Mesothelial cell of epicardium (in vitro differentiated cells): ENCODE measurements around the gene GSTK1. TPM values are rescaled to one million over a fixed set of nuclear protein-coding genes. Genes with fewer than 3 reads are reported as not detected.

Experiments used
- DNase-seq, 2 experiments: peaks; one replicate each; pipeline ENCODE4 v3.0.0; 2021; ENCODE audit warnings: low spot score in 2 of 2; ENCODE audit not compliant: unreplicated experiment in 2 of 2
- H3K27ac Mint-ChIP-seq: 2 replicates; pipeline ENCODE4 v1.8.0; 2021; ENCODE audit warnings: mixed read lengths
- H3K27me3 Mint-ChIP-seq: 2 replicates; pipeline ENCODE4 v1.8.0; 2021; ENCODE audit warnings: low read depth, mixed read lengths
- H3K36me3 Mint-ChIP-seq: 2 replicates; pipeline ENCODE4 v1.8.0; 2021; ENCODE audit warnings: mixed read lengths
- H3K4me1 Mint-ChIP-seq: 2 replicates; pipeline ENCODE4 v1.8.0; 2021; ENCODE audit warnings: mixed read lengths
- H3K4me3 Mint-ChIP-seq: 2 replicates; pipeline ENCODE4 v1.8.0; 2021; ENCODE audit warnings: mild to moderate bottlenecking, moderate library complexity, mixed read lengths
- H3K9me3 Mint-ChIP-seq: 2 replicates; pipeline ENCODE4 v1.8.0; 2021; ENCODE audit warnings: mixed read lengths
- total RNA-seq: library from RNA; stranded (reverse); gene quantifications from 3 replicates; pipeline ENCODE4 v1.2.1, GENCODE V29; 2021
- TF ChIP-seq, protein P1 (sequence below): fragments of 200-600 bp; sonication (generic); IDR thresholded peaks from one replicate; pipeline ENCODE4 v1.5.0; 2021; ENCODE audit warnings: antibody characterized with exemption; ENCODE audit not compliant: unreplicated experiment

The GSTK1 gene
- total RNA-seq, 1 donor from 2014 or later: 86.7 TPM

DNA sequence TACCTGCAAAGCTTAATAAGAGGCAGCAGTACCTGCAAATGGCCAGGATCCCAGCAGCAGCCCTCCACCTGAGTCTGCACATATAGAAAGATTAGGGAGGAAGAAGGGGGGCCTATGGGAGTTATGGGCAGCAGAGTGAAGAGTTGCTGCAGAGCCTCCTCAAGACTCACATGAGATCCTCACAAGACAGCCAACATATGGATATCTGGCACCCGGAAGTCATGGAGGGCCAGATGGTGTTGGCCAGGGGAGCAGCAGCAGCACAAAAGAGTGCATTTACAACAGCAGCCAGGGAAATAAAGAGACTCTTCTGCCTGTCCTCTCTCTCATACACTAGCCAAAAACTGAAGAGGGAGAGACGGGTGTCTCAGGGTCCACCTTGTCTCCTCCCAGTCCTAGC, 45.4 kb upstream of the GSTK1 start:
- H3K4me3 Mint-ChIP-seq: no peak overlapping the region
- DNase-seq: no peak
- H3K4me1 Mint-ChIP-seq: no peaks in the 10 kb centered on the region
- H3K36me3 Mint-ChIP-seq: no peaks in the 10 kb centered on the region
- H3K27me3 Mint-ChIP-seq: peaks cover 12% of the 10 kb centered on the region
- TF ChIP-seq, protein P1, sequence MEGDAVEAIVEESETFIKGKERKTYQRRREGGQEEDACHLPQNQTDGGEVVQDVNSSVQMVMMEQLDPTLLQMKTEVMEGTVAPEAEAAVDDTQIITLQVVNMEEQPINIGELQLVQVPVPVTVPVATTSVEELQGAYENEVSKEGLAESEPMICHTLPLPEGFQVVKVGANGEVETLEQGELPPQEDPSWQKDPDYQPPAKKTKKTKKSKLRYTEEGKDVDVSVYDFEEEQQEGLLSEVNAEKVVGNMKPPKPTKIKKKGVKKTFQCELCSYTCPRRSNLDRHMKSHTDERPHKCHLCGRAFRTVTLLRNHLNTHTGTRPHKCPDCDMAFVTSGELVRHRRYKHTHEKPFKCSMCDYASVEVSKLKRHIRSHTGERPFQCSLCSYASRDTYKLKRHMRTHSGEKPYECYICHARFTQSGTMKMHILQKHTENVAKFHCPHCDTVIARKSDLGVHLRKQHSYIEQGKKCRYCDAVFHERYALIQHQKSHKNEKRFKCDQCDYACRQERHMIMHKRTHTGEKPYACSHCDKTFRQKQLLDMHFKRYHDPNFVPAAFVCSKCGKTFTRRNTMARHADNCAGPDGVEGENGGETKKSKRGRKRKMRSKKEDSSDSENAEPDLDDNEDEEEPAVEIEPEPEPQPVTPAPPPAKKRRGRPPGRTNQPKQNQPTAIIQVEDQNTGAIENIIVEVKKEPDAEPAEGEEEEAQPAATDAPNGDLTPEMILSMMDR: no peak
- no peak overlapping the region for H3K27ac Mint-ChIP-seq
- H3K9me3 Mint-ChIP-seq: peaks cover 7% of the 10 kb centered on the region

DNA sequence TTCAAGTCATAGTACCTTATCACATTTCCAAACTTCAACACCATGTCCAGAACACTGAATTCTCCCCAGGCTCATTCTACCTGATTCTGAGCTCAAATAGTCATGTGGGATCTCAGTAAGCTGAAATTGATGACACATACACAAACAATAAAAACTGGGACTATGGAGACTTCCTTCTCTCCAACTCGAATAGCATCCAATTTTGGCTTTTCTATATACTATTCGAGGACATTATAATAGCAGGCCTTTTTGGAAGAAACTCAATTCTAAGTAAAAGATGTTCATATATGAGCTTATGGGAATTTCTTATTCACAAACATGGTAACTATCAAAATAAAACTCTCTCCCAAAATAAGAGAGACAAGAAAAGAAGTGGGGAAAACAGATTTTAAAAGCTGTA, 42.0 kb upstream of the GSTK1 start:
- H3K27me3 Mint-ChIP-seq: peaks cover 14% of the 10 kb centered on the region

DNA sequence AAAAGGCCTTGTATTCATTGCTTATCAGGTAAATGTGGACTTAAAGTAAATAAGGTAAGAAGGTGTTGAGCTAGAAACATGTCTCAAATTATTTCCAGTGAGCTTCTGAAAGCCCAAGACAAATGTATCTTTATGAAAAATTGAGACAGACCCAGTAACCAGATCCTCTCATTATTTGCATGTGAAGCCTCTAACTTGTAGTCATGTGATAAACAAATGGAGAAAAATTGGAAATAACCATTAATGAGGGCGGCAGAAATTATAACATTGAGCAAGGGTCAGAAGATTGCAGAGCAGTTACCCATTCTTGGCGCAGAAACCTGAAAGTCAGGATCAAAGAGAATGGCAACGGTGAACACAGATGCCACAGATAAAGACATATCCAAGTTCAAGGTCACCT, 41.5 kb upstream of the GSTK1 start, which contains the start of gene TAS2R40:
Gene TAS2R40, plus strand, starts transcription at position 301 of the 400 bp plus-strand sequence. Its CDS starts 42 bp downstream, at position 343.
- Mint-ChIP-seq H3K4me1 (peaks cover 6% of the 10 kb centered on the region), H3K27me3 (peaks cover 14% of the 10 kb centered on the region), H3K36me3 (no peaks in the 10 kb centered on the region), H3K9me3 (no peaks in the 10 kb centered on the region), H3K27ac (no peak within 1 kb of the TSS), H3K4me3 (no peak within 1 kb of the TSS)
- DNase-seq: no peak
- TF ChIP-seq, protein P1: no peak

More for the DNA sequence above, 42.0 kb upstream of the GSTK1 start:
- no peaks in the 10 kb centered on the region for H3K36me3 Mint-ChIP-seq
- TF ChIP-seq, protein P1: no peak
- no peak overlapping the region for H3K4me3 Mint-ChIP-seq
- no peaks in the 10 kb centered on the region for H3K9me3 Mint-ChIP-seq
- peaks cover 6% of the 10 kb centered on the region for H3K4me1 Mint-ChIP-seq
- H3K27ac Mint-ChIP-seq: no peak overlapping the region
- DNase-seq: no peak

DNA sequence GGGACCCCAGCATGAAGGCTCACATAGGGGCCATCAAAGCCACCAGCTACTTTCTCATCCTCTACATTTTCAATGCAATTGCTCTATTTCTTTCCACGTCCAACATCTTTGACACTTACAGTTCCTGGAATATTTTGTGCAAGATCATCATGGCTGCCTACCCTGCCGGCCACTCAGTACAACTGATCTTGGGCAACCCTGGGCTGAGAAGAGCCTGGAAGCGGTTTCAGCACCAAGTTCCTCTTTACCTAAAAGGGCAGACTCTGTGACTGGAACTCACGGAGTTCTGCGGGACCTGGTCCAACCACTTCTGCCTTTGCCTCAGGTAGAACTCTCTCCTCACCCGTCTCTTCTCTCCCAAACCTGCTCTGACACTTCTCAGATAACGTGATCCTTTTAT, 40.5 kb upstream of the GSTK1 start:
- no peak overlapping the region for H3K4me3 Mint-ChIP-seq
- H3K36me3 Mint-ChIP-seq: no peaks in the 10 kb centered on the region
- peaks cover 8% of the 10 kb centered on the region for H3K4me1 Mint-ChIP-seq
- H3K27me3 Mint-ChIP-seq: peaks cover 14% of the 10 kb centered on the region
- H3K9me3 Mint-ChIP-seq: no peaks in the 10 kb centered on the region
- DNase-seq: no peak
- TF ChIP-seq, protein P1: no peak
- no peak overlapping the region for H3K27ac Mint-ChIP-seq

DNA sequence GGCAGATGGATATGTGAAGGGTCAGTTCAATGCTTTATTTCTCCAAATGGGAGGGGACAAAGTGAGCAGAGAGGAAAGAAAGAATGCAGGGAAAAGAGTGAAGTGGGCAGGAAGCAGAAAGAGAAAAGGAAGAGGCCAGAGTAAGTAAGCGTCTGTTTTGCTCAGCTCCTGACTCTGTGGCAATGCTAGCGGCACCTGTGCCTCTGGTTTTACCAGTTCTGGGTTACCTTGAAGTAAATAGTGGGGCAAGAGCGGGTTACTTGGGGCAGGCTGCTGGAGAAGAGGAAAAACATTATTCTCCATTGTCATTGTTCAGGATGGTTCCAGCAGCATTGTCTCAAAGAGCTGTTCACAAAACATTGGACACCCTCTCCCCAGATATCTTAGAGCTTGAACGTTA, 39.5 kb upstream of the GSTK1 start:
- H3K9me3 Mint-ChIP-seq: no peaks in the 10 kb centered on the region
- H3K4me3 Mint-ChIP-seq: no peak overlapping the region
- peaks cover 13% of the 10 kb centered on the region for H3K4me1 Mint-ChIP-seq
- no peak for DNase-seq
- no peak overlapping the region for H3K27ac Mint-ChIP-seq
- peaks cover 9% of the 10 kb centered on the region for H3K27me3 Mint-ChIP-seq
- no peaks in the 10 kb centered on the region for H3K36me3 Mint-ChIP-seq
- TF ChIP-seq, protein P1: no peak

DNA sequence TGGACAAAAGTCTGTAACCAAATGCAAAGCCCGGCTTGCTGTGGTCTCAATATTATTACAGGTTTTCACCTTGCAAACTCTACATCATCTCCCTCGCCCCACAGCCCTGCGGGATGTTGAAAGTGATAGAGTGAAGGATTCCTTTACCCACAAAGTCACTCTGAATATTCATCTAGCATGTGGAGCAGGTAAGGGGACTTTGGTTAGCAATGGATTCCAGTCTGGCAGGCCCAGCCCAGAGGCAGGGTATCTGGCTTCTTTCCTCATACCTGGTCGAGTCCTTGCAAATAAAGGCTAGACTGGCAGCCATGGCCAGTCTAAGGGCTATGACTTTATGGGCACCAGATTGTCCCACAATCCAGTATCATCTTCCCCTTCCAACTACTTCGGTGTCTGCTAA, 38.2 kb upstream of the GSTK1 start:
- H3K4me1 Mint-ChIP-seq: peaks cover 21% of the 10 kb centered on the region
- no peak overlapping the region for H3K4me3 Mint-ChIP-seq
- H3K9me3 Mint-ChIP-seq: no peaks in the 10 kb centered on the region
- DNase-seq: no peak
- TF ChIP-seq, protein P1: no peak
- peaks cover 7% of the 10 kb centered on the region for H3K27me3 Mint-ChIP-seq
- H3K27ac Mint-ChIP-seq: no peak overlapping the region
- H3K36me3 Mint-ChIP-seq: no peaks in the 10 kb centered on the region
